HG02571 (cell line): ENCODE data around the gene PPM1H.
"Not testable (repeated sequence)": the region's sequence is repeated elsewhere in the genome, so short reads cannot be mapped to it uniquely, and the experiment has no call there.

Source experiments
- ATAC-seq: cut with Tn5 transposase; IDR thresholded peaks from one replicate; pipeline ENCODE4 v1.9.1; 2021; ENCODE audit warnings: mild to moderate bottlenecking, moderate library complexity; ENCODE audit not compliant: unreplicated experiment

The PPM1H gene

GRCh38 chr12:62739266-62740015 is 195.5 kb downstream of the PPM1H start:
- ATAC-seq = no peak

GRCh38 chr12:62738616-62739015 is 196.3 kb downstream of the PPM1H start:
- no peak for ATAC-seq

GRCh38 chr12:62738105-62738504 is 196.8 kb downstream of the PPM1H start:
- ATAC-seq = no peak

GRCh38 chr12:62737615-62738014 is 197.3 kb downstream of the PPM1H start:
- ATAC-seq = no peak

- ATAC-seq = no peak
Measured at GRCh38 chr12:62737188-62737587, 197.8 kb downstream of the PPM1H start.

GRCh38 chr12:62736596-62736995 is 198.4 kb downstream of the PPM1H start:
- no peak for ATAC-seq

GRCh38 chr12:62732861-62733427 is 202.0 kb downstream of the PPM1H start:
- no peak for ATAC-seq

- ATAC-seq = no peak
Measured at GRCh38 chr12:62731055-62731820, 203.7 kb downstream of the PPM1H start.

GRCh38 chr12:62730649-62731048 is 204.3 kb downstream of the PPM1H start:
- ATAC-seq = no peak

GRCh38 chr12:62729579-62730544 is 205.1 kb downstream of the PPM1H start:
- not testable (repeated sequence) for ATAC-seq

GRCh38 chr12:62728741-62729140 is 206.2 kb downstream of the PPM1H start:
- ATAC-seq = no peak

GRCh38 chr12:62726471-62726980 is 208.4 kb downstream of the PPM1H start:
- no peak for ATAC-seq

- ATAC-seq = no peak
Measured at GRCh38 chr12:62725781-62726180, 209.2 kb downstream of the PPM1H start.

- ATAC-seq = no peak
Measured at GRCh38 chr12:62724947-62725451, 210.0 kb downstream of the PPM1H start.

GRCh38 chr12:62724285-62724684 is 210.7 kb downstream of the PPM1H start:
- no peak for ATAC-seq

GRCh38 chr12:62722971-62723680 is 211.8 kb downstream of the PPM1H start:
- ATAC-seq = no peak

- no peak for ATAC-seq
Measured at GRCh38 chr12:62720661-62721330, 214.2 kb downstream of the PPM1H start.

GRCh38 chr12:62720025-62720424 is 214.9 kb downstream of the PPM1H start:
- ATAC-seq = no peak

GRCh38 chr12:62718762-62719426 is 216.1 kb downstream of the PPM1H start:
- ATAC-seq = no peak
